Measurements from ENCODE around the gene FUBP1. TPM values are rescaled to one million over a fixed set of nuclear protein-coding genes. Genes with fewer than 3 reads are reported as not detected.

Gene FUBP1
- polyA plus RNA-seq, 1 donor: 224 TPM

DNA sequence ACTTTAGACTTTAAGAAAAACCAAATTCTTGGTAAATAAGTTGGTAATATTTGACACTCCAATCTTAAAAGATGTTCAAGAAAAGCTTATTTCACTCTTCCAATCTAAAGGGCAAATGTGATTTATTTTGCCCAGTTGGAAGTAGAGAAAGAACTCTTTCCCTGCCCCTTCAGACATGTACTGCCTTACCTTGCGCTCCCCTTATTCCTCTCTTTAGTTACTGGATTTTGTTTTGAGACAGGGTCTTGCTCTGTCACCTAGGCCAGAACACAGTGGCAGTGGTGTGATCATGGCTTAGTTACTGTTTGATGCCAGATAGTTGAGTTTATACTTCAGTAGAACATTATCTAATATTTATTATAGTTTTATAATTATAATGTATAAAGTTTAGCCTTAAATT is 27.5 kb downstream of the FUBP1 start:
- H3K4me3 ChIP-seq (ENCODE audit: low read length): no peak overlapping the region
- DNase-seq: no peak
- no peaks in the 10 kb centered on the region for H3K9me3 ChIP-seq (ENCODE audit: control insufficient read depth, low read depth, low read length)
- no peaks in the 10 kb centered on the region for H3K27me3 ChIP-seq (ENCODE audit: control insufficient read depth, insufficient read depth, low read length)
- no CpG with 5 or more reads among the region's 1 CpG for WGBS (ENCODE audit: insufficient coverage, low lambda C conversion rate)
- peaks cover 53% of the 10 kb centered on the region for H3K36me3 ChIP-seq (ENCODE audit: control insufficient read depth, insufficient read depth, low read length)
- H3K4me1 ChIP-seq (ENCODE audit: control insufficient read depth, insufficient read depth, low read length): no peaks in the 10 kb centered on the region
- no peak overlapping the region for H3K27ac ChIP-seq (ENCODE audit: low read length)

DNA sequence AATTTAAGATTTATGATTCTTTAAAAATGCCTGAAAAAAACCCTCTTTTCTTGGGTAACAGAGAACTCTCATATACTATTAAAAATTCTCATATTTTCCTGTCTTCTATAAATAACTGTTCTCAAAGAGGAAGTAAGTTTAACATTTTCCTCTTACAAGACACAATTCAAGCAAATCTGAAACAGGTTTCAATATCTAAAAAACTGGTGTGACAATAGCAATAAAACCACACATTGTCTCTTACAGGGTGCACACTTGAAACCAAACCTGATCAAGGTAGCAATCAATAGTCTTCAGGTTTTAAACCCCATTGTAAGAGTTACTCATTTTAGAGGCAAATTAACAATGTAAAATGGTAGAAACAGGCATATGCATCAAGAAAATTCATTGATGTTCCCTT is 28.0 kb downstream of the FUBP1 start:
- no peaks in the 10 kb centered on the region for H3K9me3 ChIP-seq (ENCODE audit: control insufficient read depth, low read depth, low read length)
- no peak overlapping the region for H3K4me3 ChIP-seq (ENCODE audit: low read length)
- no peaks in the 10 kb centered on the region for H3K27me3 ChIP-seq (ENCODE audit: control insufficient read depth, insufficient read depth, low read length)
- H3K27ac ChIP-seq (ENCODE audit: low read length): no peak overlapping the region
- H3K36me3 ChIP-seq (ENCODE audit: control insufficient read depth, insufficient read depth, low read length): peaks cover 50% of the 10 kb centered on the region
- H3K4me1 ChIP-seq (ENCODE audit: control insufficient read depth, insufficient read depth, low read length): no peaks in the 10 kb centered on the region
- no peak for DNase-seq

DNA sequence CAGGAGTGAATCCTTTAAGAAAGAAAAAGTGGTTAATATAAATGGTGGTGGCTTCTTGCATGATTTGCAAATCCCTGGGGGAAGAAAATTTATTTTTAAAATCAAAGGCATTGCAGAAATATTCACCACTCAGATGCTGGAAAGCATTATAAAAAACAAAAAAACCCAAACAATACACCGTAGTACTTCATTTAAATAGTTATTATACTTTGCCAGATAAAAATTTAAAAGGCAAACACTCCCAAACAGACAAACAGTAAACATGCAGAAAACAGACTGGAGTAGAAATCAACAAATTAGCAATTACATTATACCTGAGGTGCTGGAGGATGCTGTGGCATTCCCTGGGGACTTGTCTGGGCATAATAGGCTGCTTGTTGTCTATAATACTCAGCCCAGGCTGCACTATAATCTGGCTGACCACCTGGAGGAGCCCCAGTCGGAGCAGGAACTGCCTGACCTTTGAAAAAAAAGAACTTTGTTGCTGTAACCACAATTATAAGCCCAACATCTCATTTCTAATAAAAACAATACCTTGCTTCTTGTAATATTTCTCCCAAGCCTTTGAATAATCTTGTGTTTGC is 29.9 kb downstream of the FUBP1 start:
- no peak for DNase-seq
- Histone ChIP-seq H3K27me3 (ENCODE audit: control insufficient read depth, insufficient read depth, low read length) (no peaks in the 10 kb centered on the region), H3K9me3 (ENCODE audit: control insufficient read depth, low read depth, low read length) (no peaks in the 10 kb centered on the region), H3K36me3 (ENCODE audit: control insufficient read depth, insufficient read depth, low read length) (peaks cover 40% of the 10 kb centered on the region), H3K27ac (ENCODE audit: low read length) (no peak overlapping the region), H3K4me3 (ENCODE audit: low read length) (no peak overlapping the region), H3K4me1 (ENCODE audit: control insufficient read depth, insufficient read depth, low read length) (no peaks in the 10 kb centered on the region)
- WGBS (ENCODE audit: insufficient coverage, low lambda C conversion rate): 100% methylated on average over 1 of the region's 2 CpGs

- H3K27me3 ChIP-seq (ENCODE audit: control insufficient read depth, insufficient read depth, low read length): no peaks in the 10 kb centered on the region
- no peak overlapping the region for H3K4me3 ChIP-seq (ENCODE audit: low read length)
- WGBS (ENCODE audit: insufficient coverage, low lambda C conversion rate): 83% methylated on average over 1 of the region's 2 CpGs
- H3K4me1 ChIP-seq (ENCODE audit: control insufficient read depth, insufficient read depth, low read length): no peaks in the 10 kb centered on the region
- DNase-seq: no peak
- H3K27ac ChIP-seq (ENCODE audit: low read length): no peak overlapping the region
- H3K9me3 ChIP-seq (ENCODE audit: control insufficient read depth, low read depth, low read length): no peaks in the 10 kb centered on the region
- peaks cover 27% of the 10 kb centered on the region for H3K36me3 ChIP-seq (ENCODE audit: control insufficient read depth, insufficient read depth, low read length)
Observed at GRCh38 chr1:77945345-77945744, 33.5 kb downstream of the FUBP1 start.

GRCh38 chr1:77942400-77943140 is 36.3 kb downstream of the FUBP1 start:
- Histone ChIP-seq H3K36me3 (ENCODE audit: control insufficient read depth, insufficient read depth, low read length) (peaks cover 18% of the 10 kb centered on the region), H3K27ac (ENCODE audit: low read length) (no peak overlapping the region), H3K27me3 (ENCODE audit: control insufficient read depth, insufficient read depth, low read length) (no peaks in the 10 kb centered on the region), H3K4me3 (ENCODE audit: low read length) (no peak overlapping the region), H3K9me3 (ENCODE audit: control insufficient read depth, low read depth, low read length) (no peaks in the 10 kb centered on the region), H3K4me1 (ENCODE audit: control insufficient read depth, insufficient read depth, low read length) (peaks cover 3% of the 10 kb centered on the region)
- DNase-seq: no peak
- 92% methylated on average over 2 of the region's 4 CpGs for WGBS (ENCODE audit: insufficient coverage, low lambda C conversion rate)

DNA sequence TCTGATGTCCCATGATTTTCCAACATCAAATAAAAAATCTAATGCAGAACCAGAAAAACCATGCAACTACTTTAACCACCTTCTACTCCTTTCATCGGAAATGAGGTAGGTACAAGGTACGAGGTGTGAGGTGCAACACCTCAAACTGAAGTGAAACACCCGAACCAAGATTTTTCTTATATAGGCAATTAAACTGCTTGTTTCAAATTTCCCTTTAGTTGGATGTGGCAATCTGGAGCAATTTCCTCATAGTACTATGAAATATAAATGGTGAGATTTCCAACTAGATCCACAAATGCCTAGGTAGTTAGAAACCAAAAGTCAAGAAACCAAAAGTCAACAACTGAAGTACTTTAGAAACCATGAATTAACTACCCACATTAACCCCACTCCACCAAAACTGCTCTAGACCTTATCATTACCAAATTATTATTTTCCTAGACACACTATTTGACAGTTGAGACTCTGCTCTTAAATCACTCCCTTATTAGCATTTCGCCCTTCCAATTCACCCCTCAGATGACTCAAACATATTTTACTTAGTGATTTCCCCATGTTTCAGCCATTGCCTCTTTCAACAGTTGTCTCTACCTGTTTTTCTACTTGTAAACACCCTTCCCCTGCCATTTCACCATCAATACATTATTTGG is 37.8 kb downstream of the FUBP1 start:
- Histone ChIP-seq H3K27ac (ENCODE audit: low read length) (no peak overlapping the region), H3K9me3 (ENCODE audit: control insufficient read depth, low read depth, low read length) (no peaks in the 10 kb centered on the region), H3K4me3 (ENCODE audit: low read length) (no peak overlapping the region), H3K4me1 (ENCODE audit: control insufficient read depth, insufficient read depth, low read length) (peaks cover 3% of the 10 kb centered on the region), H3K27me3 (ENCODE audit: control insufficient read depth, insufficient read depth, low read length) (no peaks in the 10 kb centered on the region), H3K36me3 (ENCODE audit: control insufficient read depth, insufficient read depth, low read length) (peaks cover 13% of the 10 kb centered on the region)
- WGBS (ENCODE audit: insufficient coverage, low lambda C conversion rate): 92% methylated on average over 2 of the region's 4 CpGs
- no peak for DNase-seq

GRCh38 chr1:77938651-77939050 is 40.2 kb downstream of the FUBP1 start:
- H3K9me3 ChIP-seq (ENCODE audit: control insufficient read depth, low read depth, low read length): no peaks in the 10 kb centered on the region
- H3K4me1 ChIP-seq (ENCODE audit: control insufficient read depth, insufficient read depth, low read length): peaks cover 6% of the 10 kb centered on the region
- no peak overlapping the region for H3K4me3 ChIP-seq (ENCODE audit: low read length)
- DNase-seq: peak; percentile 75 to 90
- peak overlapping the region; percentile 32 for H3K27ac ChIP-seq (ENCODE audit: low read length)
- no peaks in the 10 kb centered on the region for H3K27me3 ChIP-seq (ENCODE audit: control insufficient read depth, insufficient read depth, low read length)
- peaks cover 6% of the 10 kb centered on the region for H3K36me3 ChIP-seq (ENCODE audit: control insufficient read depth, insufficient read depth, low read length)

DNA sequence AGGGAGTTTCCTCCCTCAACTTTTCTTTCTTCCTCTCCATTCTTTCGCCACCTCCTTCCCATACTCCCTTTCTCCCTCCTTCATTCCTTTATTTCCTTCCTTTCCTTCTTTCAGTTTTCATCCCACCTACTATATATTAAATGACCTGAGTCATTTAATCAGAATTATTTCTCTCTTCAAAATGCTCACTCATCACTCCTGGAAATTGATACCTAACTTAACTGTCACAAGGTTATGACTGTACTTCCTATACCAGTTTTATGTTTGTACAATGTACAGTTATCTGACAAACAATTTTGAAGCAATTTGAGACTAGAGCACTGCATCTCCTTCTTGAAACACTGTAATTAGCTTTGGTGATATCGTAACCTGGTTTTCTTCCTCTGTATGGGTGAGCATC is 49.1 kb downstream of the FUBP1 start:
- Histone ChIP-seq H3K27ac (ENCODE audit: low read length) (no peak overlapping the region), H3K4me3 (ENCODE audit: low read length) (no peak overlapping the region), H3K36me3 (ENCODE audit: control insufficient read depth, insufficient read depth, low read length) (peaks cover 6% of the 10 kb centered on the region), H3K27me3 (ENCODE audit: control insufficient read depth, insufficient read depth, low read length) (no peaks in the 10 kb centered on the region), H3K9me3 (ENCODE audit: control insufficient read depth, low read depth, low read length) (no peaks in the 10 kb centered on the region), H3K4me1 (ENCODE audit: control insufficient read depth, insufficient read depth, low read length) (peaks cover 3% of the 10 kb centered on the region)
- DNase-seq: no peak
- 100% methylated on average over 1 of the region's 2 CpGs for WGBS (ENCODE audit: insufficient coverage, low lambda C conversion rate)

DNA sequence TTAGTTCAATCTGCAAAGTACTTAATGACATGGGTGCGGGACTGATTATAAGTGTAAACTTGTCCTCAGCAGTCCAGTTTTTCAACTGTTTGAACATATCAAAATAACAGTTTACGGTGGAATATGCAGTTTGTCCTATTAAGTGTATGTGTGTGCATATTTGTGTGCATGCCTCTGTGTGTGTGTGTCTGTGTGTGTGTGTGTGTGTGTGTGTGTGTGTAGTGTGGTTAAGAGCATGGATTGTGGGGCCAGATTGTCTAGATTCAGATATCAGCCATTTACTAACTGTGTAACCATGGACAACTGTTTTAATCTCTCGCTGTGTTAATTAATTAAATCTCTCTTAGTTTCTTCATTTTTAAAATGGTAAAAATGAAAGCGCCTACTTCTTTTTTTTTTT is 51.5 kb downstream of the FUBP1 start:
- WGBS (ENCODE audit: insufficient coverage, low lambda C conversion rate): 100% methylated on average over 2 of the region's 4 CpGs
- peaks cover 6% of the 10 kb centered on the region for H3K36me3 ChIP-seq (ENCODE audit: control insufficient read depth, insufficient read depth, low read length)
- H3K4me3 ChIP-seq (ENCODE audit: low read length): no peak overlapping the region

DNA sequence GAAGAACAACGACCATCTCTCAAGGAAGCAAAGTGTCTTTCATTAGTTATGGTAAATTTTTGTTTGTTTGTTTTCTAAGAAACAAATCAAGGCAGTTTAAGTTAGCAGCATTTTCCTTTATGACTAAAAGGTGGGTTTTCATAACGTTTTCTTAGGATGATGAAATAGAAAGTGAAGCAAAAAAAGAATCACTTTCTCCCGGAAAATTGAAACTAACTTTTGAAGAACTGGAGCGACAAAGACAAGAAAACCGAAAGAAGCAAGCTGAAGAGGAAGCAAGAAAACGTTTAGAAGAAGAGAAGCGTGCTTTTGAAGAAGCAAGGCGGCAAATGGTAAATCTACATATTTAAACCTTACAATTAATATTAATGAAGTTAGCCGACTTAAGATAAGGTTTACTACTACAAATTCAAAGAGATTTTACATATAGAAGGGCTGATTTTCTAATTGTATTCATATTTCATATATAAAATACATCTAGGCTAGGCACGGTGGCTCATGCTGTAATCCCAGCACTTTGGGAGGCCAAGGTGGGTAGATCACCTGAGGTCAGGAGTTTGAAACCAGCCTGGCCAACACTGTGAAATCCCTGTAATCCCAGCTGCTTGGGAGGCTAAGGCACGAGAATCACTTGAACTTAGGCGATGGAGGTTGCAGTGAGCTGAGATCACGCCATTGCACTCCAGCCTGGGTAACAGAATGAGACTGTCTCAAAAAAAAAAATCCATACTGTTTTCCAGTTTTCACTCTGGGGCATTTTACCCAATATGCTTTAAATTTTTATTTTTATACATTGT is 52.1 kb downstream of the FUBP1 start:
- DNase-seq: no peak
- WGBS (ENCODE audit: insufficient coverage, low lambda C conversion rate): 82% methylated on average over 8 of the region's 13 CpGs
- Histone ChIP-seq H3K4me3 (ENCODE audit: low read length) (no peak overlapping the region), H3K27ac (ENCODE audit: low read length) (no peak overlapping the region), H3K9me3 (ENCODE audit: control insufficient read depth, low read depth, low read length) (no peaks in the 10 kb centered on the region), H3K4me1 (ENCODE audit: control insufficient read depth, insufficient read depth, low read length) (no peaks in the 10 kb centered on the region), H3K27me3 (ENCODE audit: control insufficient read depth, insufficient read depth, low read length) (no peaks in the 10 kb centered on the region), H3K36me3 (ENCODE audit: control insufficient read depth, insufficient read depth, low read length) (peaks cover 6% of the 10 kb centered on the region)

More for the DNA sequence above, 51.5 kb downstream of the FUBP1 start:
- no peak for DNase-seq
- Histone ChIP-seq H3K9me3 (ENCODE audit: control insufficient read depth, low read depth, low read length) (no peaks in the 10 kb centered on the region), H3K27ac (ENCODE audit: low read length) (no peak overlapping the region), H3K4me1 (ENCODE audit: control insufficient read depth, insufficient read depth, low read length) (no peaks in the 10 kb centered on the region), H3K27me3 (ENCODE audit: control insufficient read depth, insufficient read depth, low read length) (no peaks in the 10 kb centered on the region)

Measured in large intestine (tissue), 3 donors.